Spleen (tissue), 11 donors: ENCODE results near the gene BAIAP2L1. TPM values are rescaled to one million over a fixed set of nuclear protein-coding genes. Genes with fewer than 3 reads are reported as not detected.
A peak's percentile ranks its signal among the peaks of the same experiment; 100 is the strongest.

Source experiments
- DNase-seq: peaks from one replicate; pipeline ENCODE4 v3.0.0-alpha.2; 2020
- H3K27ac ChIP-seq, 8 donors: fragments of 200-600 bp; sonication (generic) in 7 of 8; 1 replicate in 4 of 8; 2 replicates in 4 of 8; pipeline versions ENCODE4 v1.5.0 to v1.8.0; 2016 to 2021; ENCODE audit warnings: inconsistent platforms in 4 of 8, mild to moderate bottlenecking in 4 of 8, moderate library complexity in 1 of 8
- H3K27me3 ChIP-seq, 7 donors: fragments of 200-600 bp; sonication (generic) in 6 of 7; replicated peaks in 1 of 7; 1 replicate in 4 of 7; 2 replicates in 3 of 7; pipeline versions ENCODE4 v1.5.0 to v1.8.0; 2016 to 2021; ENCODE audit warnings: inconsistent platforms in 3 of 7, mild to moderate bottlenecking in 1 of 7
- H3K36me3 ChIP-seq, 6 donors: fragments of 200-600 bp; sonication (generic) in 5 of 6; 1 replicate in 4 of 6; 2 replicates in 2 of 6; pipeline versions ENCODE4 v1.5.0 to v1.8.0; 2016 to 2021; ENCODE audit warnings: inconsistent platforms in 2 of 6
- H3K4me1 ChIP-seq, 6 donors: fragments of 200-600 bp; sonication (generic) in 5 of 6; 1 replicate in 3 of 6; 2 replicates in 3 of 6; pipeline versions ENCODE4 v1.5.0 to v1.8.0; 2016 to 2021; ENCODE audit warnings: inconsistent platforms in 3 of 6
- H3K4me3 ChIP-seq, 8 donors: fragments of 200-600 bp; sonication (generic) in 7 of 8; 1 replicate in 4 of 8; 2 replicates in 4 of 8; pipeline versions ENCODE4 v1.5.0 to v1.8.0; 2016 to 2021; ENCODE audit warnings: inconsistent platforms in 4 of 8, mild to moderate bottlenecking in 4 of 8, moderate library complexity in 2 of 8
- H3K9me3 ChIP-seq, 8 donors: fragments of 200-600 bp; sonication (generic) in 7 of 8; 1 replicate in 4 of 8; 2 replicates in 4 of 8; pipeline versions ENCODE4 v1.5.0 to v1.8.0; 2016 to 2021; ENCODE audit warnings: inconsistent platforms in 4 of 8
- CTCF ChIP-seq, 11 experiments: fragments of 200-600 bp in 7 of 11; fragments of 450-650 bp in 4 of 11; sonication (generic) in 4 of 11; IDR thresholded peaks in 8 of 11; conservative IDR thresholded peaks in 3 of 11; 1 replicate in 7 of 11; 2 replicates in 4 of 11; pipeline versions ENCODE4 v1.4.0 to v1.8.0; 2016 to 2021; ENCODE audit warnings: antibody characterized with exemption in 11 of 11, inconsistent platforms in 4 of 11, mild to moderate bottlenecking in 1 of 11
- POLR2A ChIP-seq, 3 donors: fragments of 450-650 bp; IDR thresholded peaks; one replicate each; pipeline ENCODE4 v1.5.1; 2017; ENCODE audit warnings: antibody characterized with exemption in 3 of 3, mild to moderate bottlenecking in 1 of 3
- POLR2AphosphoS5 ChIP-seq, 3 donors: sonication (generic); formaldehyde crosslinking; IDR thresholded peaks; one replicate each; pipeline ENCODE4 v1.5.1; 2017; ENCODE audit warnings: antibody characterized with exemption in 3 of 3
- WGBS, 5 donors: extraction: QIAGEN DNeasy Blood & Tissue Kit in 3 of 5; methylation state at CpG; one replicate each; pipeline versions ENCODE4 v1.1.5 to v1.1.7; 2013 to 2018; 5-methylcytosine and 5-hydroxymethylcytosine counted together
- intact Hi-C: fragments of 100-400 bp; cut with DNase I; formaldehyde crosslinking; loops from one replicate; pipeline ENCODE4 v1.15.0; 2023; ENCODE audit warnings: low total_unique reads
- polyA plus RNA-seq, 3 donors: library from polyadenylated mRNA; stranded (reverse); fragments of 200-250 nt; gene quantifications; one replicate each; pipeline ENCODE4 v1.2.1, GENCODE V29; 2013
- total RNA-seq, 7 donors: library from RNA; depleted of rRNA in 3 of 7; stranded (reverse); fragments of >200 nt in 3 of 7; fragmentation: NEBNext Ultra II Directional in 4 of 7; extraction: Animal tissue kit (Norgen Biotek cat#: 25700) in 4 of 7; gene quantifications; one replicate each; pipeline versions ENCODE4 v1.1.0 to v1.2.1, GENCODE V29; 2016 to 2021
- donor health status: healthy with polysubstance abuse.
- donor health status: DM: no; HTN: no; CAD: no; lungs with moderate emphysema.
- donor health status: DM: no; HTN: no; CAD: no.
- donor health status: Bipolar disorder and iron deficiency.
- donor health status: healthy.
- donor health status: DM: no; HTN: no; CAD: no.
- donor health status: DM: yes; HTN: yes; CAD: no.

BAIAP2L1 gene
- total and polyA plus RNA-seq, 10 donors: 0.72 to 2.6 (median 1.5) TPM

GRCh38 chr7:98242342-98242741 is 158.5 kb downstream of the BAIAP2L1 start:
- intact Hi-C loops: no loop called here
- TF ChIP-seq POLR2AphosphoS5 (IDR thresholded peaks at IDR 0.05) (no peak), POLR2A (IDR thresholded peaks at IDR 0.05) (no peak), CTCF (IDR thresholded peaks at IDR 0.05 in 8 of 11, conservative IDR thresholded peaks at IDR 0.05 in 3 of 11) (no peak)
- H3K36me3 ChIP-seq: peaks cover 0 to 90% (median 58%) of the 10 kb centered on the region in 6 donors
- no peaks in the 10 kb centered on the region for H3K9me3 ChIP-seq
- no peaks in the 10 kb centered on the region for H3K27me3 ChIP-seq
- H3K4me1 ChIP-seq: peaks cover 0 to 29% (median 18%) of the 10 kb centered on the region in 6 donors
- 87 to 100% (median 92%) methylated on average over 1 of the region's 1 CpG for WGBS, 5 donors
- no peak overlapping the region for H3K27ac ChIP-seq
- no peak overlapping the region for H3K4me3 ChIP-seq
- no peak for DNase-seq

GRCh38 chr7:98241674-98242241 is 159.1 kb downstream of the BAIAP2L1 start:
- TF ChIP-seq POLR2AphosphoS5 (IDR thresholded peaks at IDR 0.05) (peak in 1 of 3 donors; percentile 14), POLR2A (IDR thresholded peaks at IDR 0.05) (no peak), CTCF (IDR thresholded peaks at IDR 0.05 in 8 of 11, conservative IDR thresholded peaks at IDR 0.05 in 3 of 11) (peak in 3 of 11 experiments; percentile 13 to 23 (median 20))
- WGBS, 5 donors: 85 to 92% (median 91%) methylated on average over 10 to 16 of the region's 16 CpGs
- H3K27me3 ChIP-seq: no peaks in the 10 kb centered on the region
- no peak overlapping the region for H3K27ac ChIP-seq
- peaks cover 0 to 90% (median 60%) of the 10 kb centered on the region in 6 donors for H3K36me3 ChIP-seq
- no peaks in the 10 kb centered on the region for H3K9me3 ChIP-seq
- no peak overlapping the region for H3K4me3 ChIP-seq
- intact Hi-C loops: no loop called here
- H3K4me1 ChIP-seq: peaks cover 0 to 24% (median 16%) of the 10 kb centered on the region in 6 donors
- DNase-seq: no peak

Other genes starting within 250 kb of the BAIAP2L1 start
- 10 to 100 TPM in 3 of 7 donors, 1 to 10 TPM in 4; 3.1 to 40.7 (median 9.3) TPM for gene BHLHA15, start 189.7 kb downstream of the BAIAP2L1 start, total RNA-seq
- gene BHLHA15, start 189.7 kb downstream of the BAIAP2L1 start, polyA plus RNA-seq: under 1 TPM in 2 of 3 donors, not detected in 1; 0.11 to 0.61 TPM
- gene TECPR1, start 148.9 kb downstream of the BAIAP2L1 start, total RNA-seq: 10 to 100 TPM; 19.0 to 86.4 (median 46.1) TPM
- 10 to 100 TPM in 2 of 3 donors, 1 to 10 TPM in 1; 8.4 to 26.1 (median 14.3) TPM for gene TECPR1, start 148.9 kb downstream of the BAIAP2L1 start, polyA plus RNA-seq
- gene BRI3, start 119.4 kb downstream of the BAIAP2L1 start, total RNA-seq: 100 to 1,000 TPM in 4 of 7 donors, 10 to 100 TPM in 3; 59.3 to 264 (median 191) TPM
- 100 to 1,000 TPM in 2 of 3 donors, 10 to 100 TPM in 1; 100.0 to 229 (median 164) TPM for gene BRI3, start 119.4 kb downstream of the BAIAP2L1 start, polyA plus RNA-seq
- gene NPTX2, start 216.2 kb upstream of the BAIAP2L1 start, total RNA-seq: 10 to 100 TPM in 5 of 7 donors, 1 to 10 TPM in 2; 3.6 to 64.6 (median 25.6) TPM
- 1 to 10 TPM; 2.2 to 6.0 (median 2.9) TPM for gene NPTX2, start 216.2 kb upstream of the BAIAP2L1 start, polyA plus RNA-seq